COLO668 (cell line): ENCODE measurements around the gene KLC1.
"Not testable (repeated sequence)": the region's sequence is repeated elsewhere in the genome, so short reads cannot be mapped to it uniquely, and the experiment has no call there.

Experiments used
- DNase-seq: peaks from one replicate; lab custom pipeline; 2025; ENCODE audit not compliant: unreplicated experiment; lab: John Stamatoyannopoulos, UW

KLC1 gene

DNA sequence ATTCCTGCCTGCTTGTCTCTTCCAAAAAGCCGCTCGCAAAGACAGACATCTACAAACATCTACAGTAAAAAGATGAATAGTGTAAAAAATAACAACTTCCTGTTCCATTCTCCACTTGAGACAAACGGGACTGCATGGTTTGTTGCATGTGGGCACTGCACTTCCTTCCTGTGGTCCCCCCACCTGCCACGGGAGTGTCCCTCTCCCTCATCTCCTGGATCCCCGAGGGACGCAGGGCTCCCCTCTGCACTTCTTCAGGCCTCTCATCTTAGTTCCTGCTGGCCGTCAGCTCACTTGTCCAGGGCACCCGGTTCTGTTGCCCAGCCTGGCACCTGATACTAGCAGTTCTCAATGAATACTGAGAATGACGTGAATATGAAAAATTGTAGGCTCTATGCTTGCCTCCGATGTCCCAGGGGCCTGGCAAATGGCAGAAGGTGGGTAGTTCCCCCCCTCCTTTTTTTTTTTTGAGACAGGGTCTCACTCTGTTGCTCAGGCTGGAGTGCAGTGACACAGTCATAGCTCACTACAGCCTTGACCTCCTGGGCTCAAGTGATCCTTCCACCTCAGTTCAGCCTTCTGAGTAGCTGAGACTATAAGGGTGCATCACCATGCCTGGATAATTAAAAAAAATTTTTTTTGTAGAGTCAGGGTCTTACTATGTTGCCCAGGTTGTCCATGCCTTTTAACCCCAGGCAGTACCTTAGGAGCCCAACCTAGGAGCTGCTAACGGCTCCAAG, 3.5 kb upstream of the KLC1 start:
- peak; percentile 21 for DNase-seq

DNA sequence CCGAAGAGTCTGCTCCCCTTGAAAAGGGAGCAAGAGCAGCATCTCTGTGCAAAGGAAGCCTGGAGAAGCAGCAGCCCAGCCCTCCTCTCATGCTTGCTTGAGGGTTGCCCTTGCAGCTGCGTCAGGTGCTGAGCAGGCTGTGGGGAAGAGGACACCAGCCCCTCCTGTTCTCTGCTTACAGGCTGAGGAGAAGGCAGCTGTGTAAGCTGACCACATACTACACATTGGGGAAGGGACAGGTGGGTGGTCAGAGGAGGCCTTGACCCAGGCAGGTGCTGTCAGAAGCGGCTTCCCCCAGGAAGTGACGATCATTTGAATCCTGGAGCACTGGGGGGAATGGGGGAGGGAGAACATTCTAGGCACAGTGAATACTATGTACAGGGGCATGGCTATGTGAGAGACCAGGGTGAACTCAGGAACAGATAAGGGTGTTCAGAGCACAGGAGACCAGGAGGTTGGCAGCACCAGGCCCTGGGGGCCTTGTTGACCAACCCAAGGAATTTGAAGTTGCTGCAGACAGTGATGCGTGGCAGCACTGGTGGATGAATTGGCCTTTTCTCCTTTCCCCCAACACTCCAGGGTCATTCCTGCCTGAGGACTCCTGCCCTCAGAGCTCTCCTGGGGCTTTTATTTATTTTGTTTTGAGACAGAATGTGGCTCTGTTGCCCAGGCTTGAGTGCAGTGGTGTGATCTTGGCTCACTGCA, 2.7 kb upstream of the KLC1 start:
- DNase-seq = peak; percentile 89

DNA sequence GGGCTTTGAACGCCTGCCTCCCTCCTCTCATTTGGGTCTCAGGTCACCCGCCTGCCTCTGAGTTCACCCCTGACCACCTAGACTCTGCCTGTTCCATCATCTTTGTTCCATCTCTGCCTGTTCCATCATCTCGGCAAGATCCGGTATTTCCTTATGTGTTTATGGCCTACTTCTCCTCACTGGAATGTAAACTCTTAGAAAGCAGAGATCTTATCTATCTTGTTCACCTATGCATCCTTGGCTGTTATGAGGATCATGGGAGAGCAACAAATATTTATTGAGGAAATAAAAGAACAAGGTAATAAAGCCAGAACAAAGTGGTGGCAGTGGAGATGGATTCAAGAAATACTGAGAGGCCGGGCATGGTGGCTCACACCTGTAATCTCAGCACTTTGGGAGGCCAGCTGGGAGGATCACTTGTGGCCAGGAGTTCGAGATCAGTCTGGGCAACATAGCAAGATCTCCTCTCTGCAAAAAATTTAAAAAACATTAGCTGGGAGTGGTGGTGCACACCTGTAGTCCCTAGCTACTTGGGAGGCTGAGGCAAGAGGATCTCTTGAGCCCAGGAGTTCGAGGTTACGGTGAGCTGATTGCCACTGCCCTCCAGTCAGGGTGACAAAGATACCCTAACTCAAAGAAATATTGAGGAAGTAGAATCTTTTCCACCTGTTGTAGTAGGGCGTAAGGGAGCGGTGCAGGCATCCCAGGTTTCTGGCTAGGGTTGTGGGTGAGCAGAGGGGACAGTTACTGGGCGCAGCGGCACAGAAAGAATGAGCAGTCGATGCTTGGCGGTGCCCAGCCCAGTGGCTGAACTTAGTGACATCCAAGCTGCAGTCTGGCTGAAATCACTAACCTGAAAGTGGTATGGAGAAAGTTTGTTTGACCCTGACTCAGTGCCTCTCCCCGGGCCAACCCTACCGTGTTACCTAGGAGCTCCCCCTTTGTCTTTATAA, 1.7 kb upstream of the KLC1 start:
- DNase-seq = no peak

DNA sequence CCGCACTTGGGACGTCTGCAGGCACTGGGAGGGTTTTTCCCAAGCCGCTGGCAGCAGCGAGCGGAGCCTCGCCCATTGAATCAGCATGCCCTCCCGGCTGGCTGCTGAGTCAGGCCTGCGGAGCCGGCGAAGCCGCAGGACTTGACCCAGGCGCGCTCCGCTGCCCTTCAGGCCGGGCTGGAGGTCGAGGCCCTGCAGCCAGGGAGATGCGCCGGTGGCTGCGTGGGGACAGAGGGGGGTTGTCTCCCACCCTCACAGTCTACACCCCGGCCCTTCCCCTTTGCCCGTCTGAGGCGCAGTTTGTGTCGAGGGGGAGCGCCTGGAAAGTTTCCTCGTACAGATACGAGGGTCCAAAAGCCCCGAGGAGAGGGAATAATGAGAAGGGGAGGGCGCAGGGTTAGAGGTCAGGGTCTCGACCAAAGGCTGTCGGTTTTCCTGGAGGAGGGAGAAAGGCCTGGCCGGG, 759 bp upstream of the KLC1 start:
- peak; percentile 81 for DNase-seq

DNA sequence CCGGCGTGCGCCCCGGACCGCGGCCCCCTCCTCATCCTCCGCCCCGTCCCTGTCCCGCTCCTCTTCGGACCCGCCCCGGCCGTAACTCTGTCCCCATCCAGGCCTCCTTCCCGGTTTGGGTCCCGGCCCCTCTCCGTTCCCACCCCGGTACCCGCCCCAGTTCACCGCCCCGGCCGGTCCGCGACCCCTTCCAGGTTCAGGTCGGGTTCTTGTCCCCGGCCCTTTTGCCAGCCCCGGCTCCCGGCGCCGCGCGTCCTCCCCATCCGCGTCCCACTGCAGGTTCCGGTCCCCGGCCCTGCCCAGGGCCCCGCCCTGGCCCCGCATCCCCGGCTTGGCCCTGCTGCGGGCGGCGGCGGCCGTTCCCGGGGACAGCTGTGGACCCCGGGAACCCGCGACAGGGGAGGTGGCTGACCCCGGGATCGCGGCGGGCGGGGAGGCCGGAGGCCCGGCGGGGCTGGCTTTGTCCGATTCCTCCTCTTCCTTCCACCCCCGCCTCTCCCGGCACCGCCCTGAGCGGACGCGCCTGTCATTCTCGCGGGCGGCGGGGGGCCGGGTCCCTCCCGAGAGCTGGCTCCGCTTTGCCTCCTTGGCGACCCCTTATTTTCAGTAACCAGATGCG, 601 bp downstream of the KLC1 start:
- DNase-seq = peak; percentile 73

DNA sequence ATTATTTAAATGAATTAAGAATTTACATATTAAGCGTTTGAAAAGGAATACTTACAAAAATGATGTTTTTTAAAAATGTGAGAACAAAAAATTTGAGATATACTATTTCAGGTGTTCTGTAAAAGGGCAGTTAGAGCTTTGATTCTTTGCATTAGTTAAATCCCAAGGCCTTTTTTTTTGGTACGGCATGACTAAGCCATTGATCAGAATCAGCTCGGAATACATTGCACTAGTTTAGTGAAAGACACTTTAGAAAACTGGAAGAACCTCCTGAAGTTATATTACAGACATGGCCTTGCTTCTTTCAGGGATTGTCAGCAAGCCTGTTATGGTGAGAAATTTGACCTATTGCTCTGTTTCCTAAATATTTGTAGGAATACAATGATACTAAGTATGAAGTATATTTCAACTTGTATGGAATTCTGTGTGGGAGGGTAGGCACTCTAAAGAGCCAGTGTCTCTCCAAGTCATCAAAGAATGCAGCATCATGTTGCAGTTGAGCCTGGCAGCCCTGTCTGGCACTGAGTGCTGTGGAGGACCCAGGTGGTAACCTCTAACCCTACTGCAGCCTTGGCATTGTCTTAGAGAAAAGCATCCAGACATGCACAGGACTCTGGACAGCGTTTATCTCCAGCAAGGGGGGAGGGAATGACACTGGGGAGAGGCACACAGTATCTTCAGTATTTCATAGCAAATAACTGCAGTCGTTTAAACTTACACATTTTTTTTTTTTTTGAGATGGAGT, 1.5 kb downstream of the KLC1 start:
- no peak for DNase-seq

DNA sequence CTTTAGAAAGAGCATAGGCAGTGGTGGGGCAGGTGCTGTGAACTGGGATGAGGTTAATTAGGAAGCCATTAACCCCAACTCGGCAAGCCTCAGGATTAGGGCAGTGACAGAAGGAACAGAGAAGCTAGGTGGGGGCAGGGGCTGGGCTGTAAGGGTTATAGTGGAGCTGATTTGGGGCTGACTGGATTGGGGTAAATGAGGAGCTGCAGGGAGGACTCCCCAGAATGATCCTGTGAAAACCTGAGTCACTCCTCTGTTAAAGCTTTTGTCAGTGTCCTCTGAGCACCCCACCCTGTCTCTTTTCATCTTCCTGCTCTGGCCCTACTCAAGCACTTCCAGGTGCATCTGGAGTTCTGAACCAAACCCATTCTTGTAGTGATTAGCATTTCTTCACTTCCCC, 4.4 kb downstream of the KLC1 start:
- no peak for DNase-seq

DNA sequence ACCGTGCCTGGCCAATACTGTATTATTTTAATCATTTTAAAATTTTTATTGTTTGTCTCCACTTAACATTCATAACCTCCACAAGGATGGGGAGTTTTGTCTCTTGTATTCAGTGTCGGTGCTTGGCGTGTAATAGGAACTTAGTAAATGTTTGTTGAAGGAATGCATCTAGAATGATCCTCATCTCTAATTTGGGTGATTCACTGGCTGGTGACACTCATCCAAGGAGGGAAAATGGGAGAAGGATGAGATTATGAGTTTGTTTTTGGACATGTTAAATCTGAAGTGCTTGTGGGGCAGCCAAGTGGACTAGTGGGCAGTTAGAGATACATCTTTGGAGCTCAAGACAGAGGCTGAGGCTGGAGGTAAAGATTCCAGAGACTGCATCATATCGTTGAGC, 5.1 kb downstream of the KLC1 start:
- DNase-seq = no peak

DNA sequence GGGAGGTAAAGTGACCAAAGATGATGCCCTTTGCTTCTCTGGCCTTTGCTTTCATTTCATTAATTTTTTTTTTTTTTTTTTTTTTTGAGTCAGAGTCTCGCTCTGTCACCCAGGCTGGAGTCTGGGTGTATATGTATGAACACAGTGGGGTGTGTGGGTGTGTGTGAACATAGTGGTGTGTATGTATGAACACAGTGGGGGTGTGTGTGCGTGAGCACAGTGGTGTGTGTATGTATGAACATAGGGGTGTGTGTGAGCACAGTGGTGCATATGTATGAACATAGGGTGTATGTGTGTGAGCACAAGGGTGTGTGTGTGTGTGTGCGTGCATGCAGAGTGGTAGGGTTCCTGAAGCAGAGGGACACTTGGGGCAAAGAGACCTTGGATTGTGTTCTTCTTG, 9.6 kb downstream of the KLC1 start:
- no peak for DNase-seq

DNA sequence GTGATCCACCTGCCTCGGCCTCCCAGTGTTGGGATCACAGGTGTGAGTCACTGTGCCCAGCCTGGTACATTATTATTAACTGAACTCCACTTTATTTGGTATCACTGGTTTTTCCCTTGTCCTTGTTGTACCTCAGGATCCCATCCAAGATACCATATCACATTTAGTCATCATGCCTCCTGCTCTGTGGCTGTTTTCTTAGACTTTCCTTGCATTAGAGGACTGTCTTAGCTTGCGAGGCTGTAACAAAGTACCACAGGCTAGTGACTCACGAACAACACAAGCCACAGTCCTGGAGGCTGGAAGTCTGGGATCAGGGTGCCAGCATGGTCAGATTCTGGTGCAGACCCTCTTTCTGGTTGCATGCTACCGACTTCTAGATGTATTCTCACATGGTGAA, 12.2 kb downstream of the KLC1 start:
- no peak for DNase-seq

DNA sequence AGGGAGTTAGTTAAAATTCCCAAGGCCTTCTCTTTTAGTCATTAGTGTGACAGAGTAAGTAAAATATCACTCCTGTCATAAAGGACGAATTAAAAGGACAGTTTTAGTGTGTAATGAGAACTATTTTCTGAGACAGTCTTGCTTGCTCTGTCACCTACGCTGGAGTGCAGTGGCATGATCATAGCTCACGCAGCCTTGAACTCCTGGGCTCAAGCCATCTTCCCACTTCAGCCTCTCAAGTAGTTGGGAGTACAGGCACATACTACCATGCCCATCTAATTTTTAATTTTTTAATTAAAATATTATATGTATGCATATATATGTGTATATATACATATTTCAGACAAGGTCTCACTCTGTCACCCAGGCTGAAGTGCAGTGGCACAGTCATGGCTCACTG, 17.2 kb downstream of the KLC1 start:
- no peak for DNase-seq

DNA sequence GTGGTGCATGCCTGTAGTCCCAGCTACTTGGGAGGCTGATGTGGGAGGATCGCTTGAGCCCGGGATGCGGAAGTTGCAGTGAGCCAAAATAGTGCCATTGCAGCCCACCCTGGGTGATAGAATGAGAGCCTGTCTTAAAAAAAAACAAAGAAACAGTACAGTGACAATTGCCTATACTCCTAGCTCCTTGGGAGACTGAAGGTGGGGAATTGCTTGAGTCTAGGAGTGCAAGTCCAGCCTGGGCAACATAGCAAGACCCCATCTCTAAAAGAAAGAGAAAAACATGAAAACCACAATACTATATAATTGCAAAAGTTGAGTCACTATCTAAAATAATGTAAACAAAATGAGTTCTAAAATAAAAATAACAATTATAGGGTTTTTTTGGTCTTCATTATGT, 20.0 kb downstream of the KLC1 start:
- no peak for DNase-seq

DNA sequence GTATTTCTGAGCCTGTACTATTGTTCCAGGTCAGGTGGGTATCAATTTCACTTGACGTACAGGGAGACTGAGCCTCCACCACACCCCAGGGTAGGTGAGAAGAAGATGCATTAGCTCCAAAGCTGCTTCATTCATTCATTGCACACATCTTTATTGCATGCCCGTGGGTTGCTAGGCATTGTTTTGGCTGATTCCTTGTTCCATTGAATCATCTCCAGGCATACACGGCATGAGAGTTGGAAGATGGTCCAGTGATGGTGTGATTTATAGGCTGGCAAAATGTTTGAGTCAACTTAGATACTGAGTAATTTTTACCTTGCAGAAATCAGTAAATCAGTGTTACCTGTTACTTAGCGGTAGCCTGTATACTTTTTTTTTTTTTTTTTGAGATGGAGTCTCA, 21.2 kb downstream of the KLC1 start:
- DNase-seq = no peak

DNA sequence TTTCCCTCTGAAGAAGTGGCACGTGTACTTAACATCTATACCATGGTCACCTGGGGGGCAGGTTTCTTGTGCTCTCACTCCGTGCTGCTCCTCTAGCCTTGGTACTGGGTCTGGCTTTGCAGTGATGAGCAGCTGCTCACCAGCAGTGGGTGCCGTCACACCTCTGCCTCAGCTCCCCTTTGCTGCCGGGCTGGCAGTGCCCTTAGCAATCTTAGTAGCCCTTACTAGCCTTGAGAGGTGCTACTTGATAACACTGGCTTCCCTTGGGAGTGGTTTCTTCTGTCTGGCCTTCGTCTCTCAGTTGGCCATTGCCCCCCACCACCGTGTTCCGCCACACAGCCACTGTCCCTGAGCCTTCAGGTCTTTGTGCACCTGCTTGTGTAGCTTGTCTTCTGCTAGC, 22.6 kb downstream of the KLC1 start:
- DNase-seq = no peak

DNA sequence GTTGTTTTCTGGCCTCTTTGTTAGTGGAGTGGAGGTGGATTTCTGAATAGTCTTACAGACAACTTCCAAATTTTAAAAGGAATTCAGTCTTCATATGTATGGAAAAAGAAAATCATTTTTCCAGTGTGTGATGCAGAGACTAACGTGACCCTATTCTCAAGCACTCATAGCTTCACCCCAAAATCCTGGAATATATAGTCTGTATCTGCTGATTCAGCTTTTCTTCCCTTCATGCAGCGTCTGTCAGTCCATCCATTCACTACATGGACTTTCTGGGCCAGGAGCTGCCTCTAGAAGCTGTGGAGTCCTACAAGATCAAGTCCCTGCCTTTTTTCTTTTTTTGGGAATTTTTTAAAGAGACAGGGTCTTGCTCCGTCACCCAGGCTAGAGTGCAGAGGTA, 23.8 kb downstream of the KLC1 start:
- DNase-seq = no peak

DNA sequence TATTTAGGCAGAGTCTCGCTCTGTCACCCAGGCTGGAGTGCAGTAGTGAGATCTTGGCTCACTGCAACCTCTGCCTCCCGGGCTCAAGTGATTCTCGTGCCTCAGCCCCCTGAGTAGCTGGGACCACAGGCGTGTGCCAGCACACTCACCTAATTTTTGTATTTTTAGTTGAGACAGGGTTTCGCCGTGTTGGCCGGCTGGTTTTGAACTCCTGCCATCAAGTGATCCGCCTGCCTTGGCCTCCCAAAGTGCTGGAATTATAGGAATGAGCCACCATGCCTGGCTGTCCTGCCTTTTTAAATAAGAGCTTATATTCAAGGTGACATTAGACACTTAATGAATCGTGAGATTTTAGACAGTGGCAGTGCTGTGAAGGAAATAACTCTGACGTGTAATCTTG, 24.3 kb downstream of the KLC1 start:
- DNase-seq = not testable (repeated sequence)

DNA sequence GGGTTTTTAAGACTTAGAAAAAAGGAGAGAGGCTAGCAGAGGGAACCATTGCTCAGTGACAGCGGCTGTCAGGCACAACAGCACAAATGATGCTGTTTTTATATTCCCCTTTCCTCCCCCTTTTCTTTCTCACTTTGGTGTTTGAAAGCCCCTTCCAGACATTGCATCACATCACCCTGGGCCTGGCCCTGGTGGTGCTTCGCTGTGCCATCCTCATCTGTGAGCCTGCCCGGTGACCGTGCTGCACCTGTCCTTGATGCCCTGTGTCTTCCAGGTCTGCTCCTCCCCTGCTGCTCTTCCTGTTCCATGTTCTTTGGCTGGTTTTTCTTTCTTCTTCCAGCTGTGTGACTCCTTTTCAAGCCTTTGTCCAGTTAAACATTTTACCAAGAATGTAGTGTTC, 24.8 kb downstream of the KLC1 start:
- DNase-seq = no peak

DNA sequence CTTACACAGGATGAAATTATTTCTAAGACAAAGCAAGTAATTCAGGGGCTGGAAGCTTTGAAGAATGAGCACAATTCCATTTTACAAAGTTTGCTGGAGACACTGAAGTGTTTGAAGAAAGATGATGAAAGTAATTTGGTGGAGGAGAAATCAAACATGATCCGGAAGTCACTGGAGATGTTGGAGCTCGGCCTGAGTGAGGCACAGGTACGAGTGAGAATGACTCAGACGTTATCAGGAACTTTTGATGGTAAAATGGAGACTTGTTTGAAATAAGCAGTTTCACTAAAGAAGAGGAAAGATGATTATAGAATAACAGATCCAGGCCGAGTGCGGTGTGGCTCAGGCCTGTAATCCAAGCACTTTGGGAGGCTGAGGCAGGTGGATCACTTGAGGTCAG, 25.6 kb downstream of the KLC1 start:
- DNase-seq = no peak

DNA sequence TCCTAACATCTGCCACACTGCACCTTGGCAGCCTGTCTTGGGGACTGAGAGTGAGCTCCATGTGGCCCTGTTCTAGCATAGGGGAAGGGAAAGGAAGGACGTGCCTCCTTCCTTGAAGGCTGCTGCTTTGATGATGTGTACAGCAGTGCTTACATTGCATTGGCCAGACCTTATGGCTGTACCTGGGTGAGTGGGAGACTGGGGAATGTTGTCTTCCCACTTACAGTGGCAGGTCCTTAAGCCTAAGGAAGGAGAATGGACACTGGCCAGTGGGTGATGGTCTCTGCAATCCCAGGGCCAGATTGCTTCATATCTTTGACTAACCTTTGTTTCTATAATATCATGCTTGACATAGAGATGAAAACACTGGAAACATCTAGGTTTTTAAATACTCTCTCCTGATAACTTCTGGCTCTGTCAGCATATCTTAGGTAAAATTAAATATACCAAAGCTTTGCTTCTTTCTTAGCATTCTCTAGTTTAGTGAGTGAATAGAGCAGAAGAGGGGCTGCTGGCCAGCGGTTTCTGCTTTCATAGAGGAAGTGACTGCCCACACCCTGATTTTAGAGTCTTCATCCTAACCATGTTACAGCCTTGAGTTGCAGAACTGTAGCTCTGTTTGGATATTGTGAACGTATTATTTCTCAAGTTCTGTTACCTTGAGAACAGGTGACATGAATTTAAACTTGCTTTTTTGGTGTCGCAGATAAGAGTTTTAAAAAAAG, 27.2 kb downstream of the KLC1 start:
- no peak for DNase-seq

DNA sequence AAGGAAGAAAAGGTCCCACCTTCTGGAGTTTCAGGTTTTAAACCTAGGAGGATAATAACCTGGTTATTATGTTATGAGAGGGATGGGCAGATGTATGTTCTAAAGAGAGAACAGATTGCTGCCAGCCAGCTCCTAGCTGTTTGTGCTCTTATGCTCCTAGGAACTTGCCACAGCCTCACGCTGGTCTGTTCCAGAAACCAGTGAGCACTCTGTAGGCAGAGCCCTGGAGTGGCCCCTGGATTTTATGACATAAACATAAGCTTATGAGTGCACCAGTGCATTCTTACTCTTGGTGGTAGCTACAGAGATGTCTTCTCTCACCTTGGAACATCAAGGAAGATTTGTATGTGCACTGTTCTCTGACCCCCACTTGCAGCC, 27.7 kb downstream of the KLC1 start:
- no peak for DNase-seq
